ENCODE measurements around the gene KLF7. TPM values are rescaled to one million over a fixed set of nuclear protein-coding genes. Genes with fewer than 3 reads are reported as not detected.
A peak's percentile ranks its signal among the peaks of the same experiment; 100 is the strongest.

KLF7 gene
- polyA plus RNA-seq, 3 donors, result 9.4 to 40.7 (median 10.3) TPM

- H3K9me3 Mint-ChIP-seq, result peaks cover 0 to 2% (median 0%) of the 10 kb centered on the region in 7 donors
- no peak for TF ChIP-seq CTCF (IDR thresholded peaks at IDR 0.05)
- 5% methylated on average over 7 of the region's 12 CpGs for WGBS (ENCODE audit: insufficient coverage)
- no peak overlapping the region for H3K4me2 ChIP-seq (replicated peaks; ENCODE audit: extremely low read depth, low read length, poor library complexity, severe bottlenecking)
- H3K36me3 Mint-ChIP-seq, result peaks cover 26% of the 10 kb centered on the region in 2 donors
- no peaks in the 10 kb centered on the region for H3K9me3 ChIP-seq (replicated peaks in 1 of 2; ENCODE audit: control insufficient read depth in 1 of 2, insufficient read depth in 1 of 2, low read length in 2 of 2)
- peaks cover 29% of the 10 kb centered on the region for H3K4me1 Mint-ChIP-seq
- H3K27me3 Mint-ChIP-seq (ENCODE audit: low read depth in 3 of 3), result peaks cover 2 to 11% (median 9%) of the 10 kb centered on the region in 3 donors
- peak in 2 of 3 donors; percentile 21 to 37 for DNase-seq
- H3K9ac ChIP-seq (ENCODE audit: insufficient read depth, low read length, poor library complexity, severe bottlenecking), result no peak overlapping the region
- H3K36me3 ChIP-seq (replicated peaks in 1 of 2; ENCODE audit: control insufficient read depth in 1 of 2, insufficient read depth in 2 of 2, low read length in 2 of 2), result peaks cover 2 to 17% of the 10 kb centered on the region in 2 donors
- no peak overlapping the region for H3K27ac ChIP-seq (ENCODE audit: low read depth in 1 of 2, low read length in 2 of 2)
- peaks cover 23 to 24% of the 10 kb centered on the region in 2 donors for H3K4me1 ChIP-seq (ENCODE audit: control insufficient read depth in 1 of 2, insufficient read depth in 2 of 2, low read length in 2 of 2)
- peaks cover 8% of the 10 kb centered on the region for H4K20me1 ChIP-seq (ENCODE audit: insufficient read depth, low read length)
- H3K4me3 ChIP-seq (replicated peaks in 1 of 3; ENCODE audit: low read depth in 2 of 3, low read length in 3 of 3), result no peak overlapping the region
- H3K4me3 Mint-ChIP-seq, result peak overlapping the region in 1 of 2 donors; percentile 43
- H2AFZ ChIP-seq (ENCODE audit: insufficient read depth, low read depth, low read length, poor library complexity, severe bottlenecking), result no peak overlapping the region
- intact Hi-C loops (cut with micrococcal nuclease), result no loop called here
- no peaks in the 10 kb centered on the region for H3K27me3 ChIP-seq (ENCODE audit: control insufficient read depth in 2 of 2, insufficient read depth in 2 of 2, low read length in 2 of 2)
- H3K79me2 ChIP-seq (ENCODE audit: insufficient read depth, low read length), result no peaks in the 10 kb centered on the region
- peak overlapping the region in 6 of 7 donors; percentile 3 to 64 (median 40) for H3K27ac Mint-ChIP-seq
Measured at GRCh38 chr2:207073801-207074678, 91.7 kb downstream of the KLF7 start.

GRCh38 chr2:207073412-207073800, 92.3 kb downstream of the KLF7 start:
- Histone ChIP-seq H3K4me3 (replicated peaks in 1 of 3; ENCODE audit: low read depth in 2 of 3, low read length in 3 of 3) (no peak overlapping the region), H3K27me3 (ENCODE audit: control insufficient read depth in 2 of 2, insufficient read depth in 2 of 2, low read length in 2 of 2) (no peaks in the 10 kb centered on the region), H3K4me1 (ENCODE audit: control insufficient read depth in 1 of 2, insufficient read depth in 2 of 2, low read length in 2 of 2) (peaks cover 23 to 24% of the 10 kb centered on the region in 2 donors), H3K4me2 (replicated peaks; ENCODE audit: extremely low read depth, low read length, poor library complexity, severe bottlenecking) (no peak overlapping the region), H3K79me2 (ENCODE audit: insufficient read depth, low read length) (no peaks in the 10 kb centered on the region), H3K36me3 (replicated peaks in 1 of 2; ENCODE audit: control insufficient read depth in 1 of 2, insufficient read depth in 2 of 2, low read length in 2 of 2) (peaks cover 0 to 11% of the 10 kb centered on the region in 2 donors), H4K20me1 (ENCODE audit: insufficient read depth, low read length) (peaks cover 5% of the 10 kb centered on the region), H3K27ac (ENCODE audit: low read depth in 1 of 2, low read length in 2 of 2) (no peak overlapping the region), H3K9me3 (replicated peaks in 1 of 2; ENCODE audit: control insufficient read depth in 1 of 2, insufficient read depth in 1 of 2, low read length in 2 of 2) (no peaks in the 10 kb centered on the region), H3K9ac (ENCODE audit: insufficient read depth, low read length, poor library complexity, severe bottlenecking) (no peak overlapping the region), H2AFZ (ENCODE audit: insufficient read depth, low read depth, low read length, poor library complexity, severe bottlenecking) (no peak overlapping the region)
- TF ChIP-seq CTCF (IDR thresholded peaks at IDR 0.05), result no peak
- no peak overlapping the region for H3K4me3 Mint-ChIP-seq
- peaks cover 2 to 11% (median 9%) of the 10 kb centered on the region in 3 donors for H3K27me3 Mint-ChIP-seq (ENCODE audit: low read depth in 3 of 3)
- H3K9me3 Mint-ChIP-seq, result peaks cover 0 to 2% (median 0%) of the 10 kb centered on the region in 7 donors
- no peak overlapping the region for H3K27ac Mint-ChIP-seq
- H3K4me1 Mint-ChIP-seq, result peaks cover 29% of the 10 kb centered on the region
- no peak for DNase-seq
- intact Hi-C loops (cut with micrococcal nuclease), result no loop called here
- peaks cover 20% of the 10 kb centered on the region in 2 donors for H3K36me3 Mint-ChIP-seq

Measured in CD14-positive monocyte (primary cell).